DND-41 (cell line): ENCODE data around the gene TNXB.

Experiments
- EZH2 ChIP-seq: IDR thresholded peaks from 3 replicates; pipeline ENCODE4 v1.6.1; 2012; ENCODE audit warnings: borderline replicate concordance, low read depth, mild to moderate bottlenecking, moderate library complexity, low read length, inconsistent platforms; ENCODE audit not compliant: severe bottlenecking
- TF ChIP-seq, protein P1 (sequence below): IDR thresholded peaks from 2 replicates; pipeline ENCODE4 v1.5.1; 2012; ENCODE audit warnings: borderline replicate concordance, low read length, moderate library complexity, mild to moderate bottlenecking; ENCODE audit not compliant: poor library complexity, severe bottlenecking; ENCODE audit errors: extremely low read depth

DNA sequence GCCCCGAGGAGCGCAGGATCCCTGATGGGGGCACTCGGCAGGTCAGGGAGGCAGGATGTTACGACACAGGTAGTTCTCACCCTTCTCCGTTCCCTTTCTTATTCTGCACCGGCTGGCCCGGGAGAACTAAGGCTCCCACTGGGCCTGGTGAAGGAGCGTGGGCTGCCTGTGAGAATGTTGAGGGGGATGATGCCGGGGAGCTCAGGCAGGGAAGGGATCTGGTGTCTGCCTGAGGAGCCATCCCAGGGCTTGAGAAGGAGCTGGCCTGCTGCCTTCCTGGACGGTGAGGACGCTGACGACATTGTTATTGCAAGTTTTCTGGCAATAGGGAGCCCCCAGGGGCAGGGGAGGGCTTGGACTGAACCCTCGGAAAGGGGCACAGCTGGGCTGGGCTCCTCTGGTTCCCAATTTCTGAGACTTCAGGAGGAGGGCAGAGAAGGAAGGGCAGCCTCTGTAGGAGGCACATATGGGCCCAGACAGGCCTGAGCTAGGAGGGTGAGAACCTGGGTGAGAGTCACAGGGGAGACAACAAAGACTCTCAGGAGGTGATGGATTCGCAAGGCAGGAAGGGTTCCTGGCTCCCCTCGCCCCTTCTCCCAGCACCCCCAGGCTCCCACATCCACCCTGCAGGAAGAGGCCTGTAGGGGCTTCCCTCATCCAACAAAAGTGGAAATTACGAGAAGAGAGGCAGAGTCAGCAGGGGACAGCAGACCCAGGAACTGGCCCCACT lies 38.2 kb downstream of the TNXB start:
- TF ChIP-seq, protein P1, sequence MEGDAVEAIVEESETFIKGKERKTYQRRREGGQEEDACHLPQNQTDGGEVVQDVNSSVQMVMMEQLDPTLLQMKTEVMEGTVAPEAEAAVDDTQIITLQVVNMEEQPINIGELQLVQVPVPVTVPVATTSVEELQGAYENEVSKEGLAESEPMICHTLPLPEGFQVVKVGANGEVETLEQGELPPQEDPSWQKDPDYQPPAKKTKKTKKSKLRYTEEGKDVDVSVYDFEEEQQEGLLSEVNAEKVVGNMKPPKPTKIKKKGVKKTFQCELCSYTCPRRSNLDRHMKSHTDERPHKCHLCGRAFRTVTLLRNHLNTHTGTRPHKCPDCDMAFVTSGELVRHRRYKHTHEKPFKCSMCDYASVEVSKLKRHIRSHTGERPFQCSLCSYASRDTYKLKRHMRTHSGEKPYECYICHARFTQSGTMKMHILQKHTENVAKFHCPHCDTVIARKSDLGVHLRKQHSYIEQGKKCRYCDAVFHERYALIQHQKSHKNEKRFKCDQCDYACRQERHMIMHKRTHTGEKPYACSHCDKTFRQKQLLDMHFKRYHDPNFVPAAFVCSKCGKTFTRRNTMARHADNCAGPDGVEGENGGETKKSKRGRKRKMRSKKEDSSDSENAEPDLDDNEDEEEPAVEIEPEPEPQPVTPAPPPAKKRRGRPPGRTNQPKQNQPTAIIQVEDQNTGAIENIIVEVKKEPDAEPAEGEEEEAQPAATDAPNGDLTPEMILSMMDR: no peak
- TF ChIP-seq EZH2: no peak
